DOHH2 (cell line): ENCODE data around the gene ADARB1.

Source experiments
- CTCF ChIP-seq: fragments of 200-600 bp; sonication (generic); IDR thresholded peaks from one replicate; pipeline ENCODE4 v1.5.1; 2014; ENCODE audit warnings: antibody characterized with exemption, mild to moderate bottlenecking, low read depth, low read length; ENCODE audit not compliant: poor library complexity, severe bottlenecking
- EZH2phosphoT487 ChIP-seq: fragments of 200-600 bp; sonication (generic); IDR thresholded peaks from 2 replicates; pipeline ENCODE4 v1.6.1; 2017; ENCODE audit warnings: borderline replicate concordance, mild to moderate bottlenecking, antibody characterized with exemption, low read length, moderate library complexity, mixed read lengths

- TF ChIP-seq CTCF (no peak), EZH2phosphoT487 (no peak)
Measured at GRCh38 chr21:45123440-45123839, 49.1 kb downstream of the ADARB1 start.
